ENCODE data around the gene PRDM10.

GRCh38 chr11:129922674-129923073 lies 80.0 kb downstream of the PRDM10 start:
- TF ChIP-seq POLR2A (IDR thresholded peaks at IDR 0.05; ENCODE audit: low read length) (no peak), GATA1 (IDR thresholded peaks at IDR 0.05; ENCODE audit: low read depth, low read length) (no peak)

Data from erythroblast (primary cell).